SU-DHL-6 (cell line): ENCODE results near the gene PCCB.

ENCODE experiments used
- H2AFZ ChIP-seq: fragments of 200-600 bp; sonication (generic); 2 replicates; pipeline ENCODE4 v1.6.1; 2014; ENCODE audit warnings: low read depth, mild to moderate bottlenecking, moderate library complexity, mixed read lengths, antibody characterized with exemption, low read length; ENCODE audit not compliant: severe bottlenecking
- H3F3A ChIP-seq: fragments of 200-600 bp; shearing (Covaris generic); 2 replicates; pipeline ENCODE4 v1.6.0; 2016; ENCODE audit warnings: antibody characterized with exemption, mild to moderate bottlenecking; ENCODE audit not compliant: insufficient read depth
- H3K27ac ChIP-seq: fragments of 200-600 bp; sonication (generic); 2 replicates; pipeline ENCODE4 v1.5.1; 2016; ENCODE audit warnings: low read depth, mild to moderate bottlenecking, low read length, moderate library complexity, mixed read lengths
- H3K27me3 ChIP-seq: fragments of 200-600 bp; sonication (generic), shearing (Covaris generic); 2 replicates; pipeline ENCODE4 v1.6.0; 2014; ENCODE audit warnings: mild to moderate bottlenecking, low read length
- H3K36me3 ChIP-seq: fragments of 200-600 bp; sonication (generic); 2 replicates; pipeline ENCODE4 v1.6.1; 2014; ENCODE audit warnings: mild to moderate bottlenecking, low read length, mixed read lengths
- H3K4me2 ChIP-seq: fragments of 300-600, 200-600 bp; shearing (Covaris generic), sonication (generic); 2 replicates; pipeline ENCODE4 v1.6.0; 2014; ENCODE audit warnings: low read length, low read depth, mild to moderate bottlenecking; ENCODE audit not compliant: poor library complexity, severe bottlenecking
- H3K4me3 ChIP-seq: fragments of 200-600 bp; sonication (generic); 2 replicates; pipeline ENCODE4 v1.5.1; 2014; ENCODE audit warnings: antibody characterized with exemption, low read length, mild to moderate bottlenecking, mixed read lengths; ENCODE audit not compliant: insufficient read depth, poor library complexity, severe bottlenecking
- H3K79me2 ChIP-seq: fragments of 200-600 bp; sonication (generic); 2 replicates; pipeline ENCODE4 v1.6.1; 2014; ENCODE audit warnings: mild to moderate bottlenecking, low read length, moderate library complexity; ENCODE audit not compliant: insufficient read depth
- H3K9ac ChIP-seq: fragments of 200-600 bp; sonication (generic); 2 replicates; pipeline ENCODE4 v1.7.0; 2014; ENCODE audit warnings: mild to moderate bottlenecking, low read length
- H3K9me2 ChIP-seq: fragments of 200-600 bp; sonication (generic); replicated peaks from 2 replicates; pipeline ENCODE4 v1.6.1; 2014; ENCODE audit warnings: low read length; ENCODE audit not compliant: insufficient read depth
- H3K9me3 ChIP-seq: fragments of 200-600 bp; sonication (generic); 2 replicates; pipeline ENCODE4 v1.6.1; 2014; ENCODE audit warnings: low read length, mixed read lengths; ENCODE audit not compliant: insufficient read depth
- H4K20me1 ChIP-seq: fragments of 200-600 bp; sonication (generic); 2 replicates; pipeline ENCODE4 v1.6.1; 2014; ENCODE audit warnings: low read depth, mild to moderate bottlenecking, antibody characterized with exemption, low read length, moderate library complexity, mixed read lengths
- EZH2phosphoT487 ChIP-seq: fragments of 200-600 bp; sonication (generic), shearing (Covaris generic); conservative IDR thresholded peaks from 2 replicates; pipeline ENCODE4 v1.6.1; 2018; ENCODE audit warnings: mild to moderate bottlenecking, antibody characterized with exemption, low read length, moderate library complexity, mixed read lengths
- TF ChIP-seq, protein P1 (sequence below): fragments of 200-600 bp; sonication (generic); IDR thresholded peaks from one replicate; pipeline ENCODE4 v1.5.1; 2017; ENCODE audit warnings: antibody characterized with exemption, mild to moderate bottlenecking, low read length, moderate library complexity; ENCODE audit not compliant: insufficient read depth, poor library complexity, severe bottlenecking

Gene PCCB

GRCh38 chr3:136279092-136279491, 29.0 kb downstream of the PCCB start:
- H3K4me2 ChIP-seq, result no peak overlapping the region
- no peak overlapping the region for H3K27ac ChIP-seq
- H3K9me2 ChIP-seq, result no peaks in the 10 kb centered on the region
- no peaks in the 10 kb centered on the region for H3F3A ChIP-seq
- no peaks in the 10 kb centered on the region for H3K9me3 ChIP-seq
- no peaks in the 10 kb centered on the region for H3K27me3 ChIP-seq
- peaks cover 4% of the 10 kb centered on the region; the same call in 1 of the 2 replicates for H3K36me3 ChIP-seq
- TF ChIP-seq EZH2phosphoT487, result no peak
- TF ChIP-seq, protein P1, sequence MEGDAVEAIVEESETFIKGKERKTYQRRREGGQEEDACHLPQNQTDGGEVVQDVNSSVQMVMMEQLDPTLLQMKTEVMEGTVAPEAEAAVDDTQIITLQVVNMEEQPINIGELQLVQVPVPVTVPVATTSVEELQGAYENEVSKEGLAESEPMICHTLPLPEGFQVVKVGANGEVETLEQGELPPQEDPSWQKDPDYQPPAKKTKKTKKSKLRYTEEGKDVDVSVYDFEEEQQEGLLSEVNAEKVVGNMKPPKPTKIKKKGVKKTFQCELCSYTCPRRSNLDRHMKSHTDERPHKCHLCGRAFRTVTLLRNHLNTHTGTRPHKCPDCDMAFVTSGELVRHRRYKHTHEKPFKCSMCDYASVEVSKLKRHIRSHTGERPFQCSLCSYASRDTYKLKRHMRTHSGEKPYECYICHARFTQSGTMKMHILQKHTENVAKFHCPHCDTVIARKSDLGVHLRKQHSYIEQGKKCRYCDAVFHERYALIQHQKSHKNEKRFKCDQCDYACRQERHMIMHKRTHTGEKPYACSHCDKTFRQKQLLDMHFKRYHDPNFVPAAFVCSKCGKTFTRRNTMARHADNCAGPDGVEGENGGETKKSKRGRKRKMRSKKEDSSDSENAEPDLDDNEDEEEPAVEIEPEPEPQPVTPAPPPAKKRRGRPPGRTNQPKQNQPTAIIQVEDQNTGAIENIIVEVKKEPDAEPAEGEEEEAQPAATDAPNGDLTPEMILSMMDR, result no peak
- H3K9ac ChIP-seq, result no peak overlapping the region
- H4K20me1 ChIP-seq, result no peaks in the 10 kb centered on the region
- H3K79me2 ChIP-seq, result no peaks in the 10 kb centered on the region
- H3K4me3 ChIP-seq, result no peak overlapping the region
- H2AFZ ChIP-seq, result no peak overlapping the region

- Histone ChIP-seq H3K27ac (no peak overlapping the region), H3K9me3 (no peaks in the 10 kb centered on the region), H3K4me3 (no peak overlapping the region), H3K36me3 (peaks cover 4% of the 10 kb centered on the region; the same call in 1 of the 2 replicates), H3K4me2 (no peak overlapping the region), H4K20me1 (no peaks in the 10 kb centered on the region), H2AFZ (no peak overlapping the region), H3F3A (no peaks in the 10 kb centered on the region), H3K9ac (no peak overlapping the region), H3K27me3 (no peaks in the 10 kb centered on the region), H3K79me2 (no peaks in the 10 kb centered on the region), H3K9me2 (no peaks in the 10 kb centered on the region)
- TF ChIP-seq, protein P1, result no peak
Measured at GRCh38 chr3:136280961-136281360, 30.8 kb downstream of the PCCB start.

GRCh38 chr3:136281966-136282520, 31.9 kb downstream of the PCCB start:
- Histone ChIP-seq H3K27ac (peak overlapping the region; percentile 26; the same call in 1 of the 2 replicates), H3K36me3 (peaks cover 4% of the 10 kb centered on the region; the same call in 1 of the 2 replicates)
- no peak for TF ChIP-seq EZH2phosphoT487
- TF ChIP-seq, protein P1, result no peak

More at GRCh38 chr3:136281966-136282520, 31.9 kb downstream of the PCCB start:
- no peaks in the 10 kb centered on the region for H3K79me2 ChIP-seq
- no peaks in the 10 kb centered on the region for H3K9me3 ChIP-seq
- no peaks in the 10 kb centered on the region for H3K9me2 ChIP-seq
- peak overlapping the region; percentile 38 for H3K4me2 ChIP-seq
- no peak overlapping the region; the same call in 1 of the 2 replicates for H3K9ac ChIP-seq
- no peaks in the 10 kb centered on the region for H4K20me1 ChIP-seq
- H3K27me3 ChIP-seq, result no peaks in the 10 kb centered on the region
- H3K4me3 ChIP-seq, result no peak overlapping the region
- H3F3A ChIP-seq, result no peaks in the 10 kb centered on the region
- H2AFZ ChIP-seq, result no peak overlapping the region
